GM12878 (cell line): ENCODE data around the gene ETV6. TPM values are rescaled to one million over a fixed set of nuclear protein-coding genes. Genes with fewer than 3 reads are reported as not detected.

Experiments
- BHLHE40 ChIP-seq, 2 experiments: fragments of 450-650 bp in 1 of 2; IDR thresholded peaks; 2 replicates each; pipeline ENCODE4 v1.6.1; 2011 to 2017; ENCODE audit warnings: low read depth in 2 of 2, borderline replicate concordance in 1 of 2, improper control_type of control experiment in 1 of 2, low read length in 1 of 2, mild to moderate bottlenecking in 1 of 2
- CHD1 ChIP-seq: IDR thresholded peaks from 2 replicates; pipeline ENCODE4 v1.6.1; 2012; ENCODE audit warnings: low read depth, low read length, improper control_type of control experiment
- CHD2 ChIP-seq: IDR thresholded peaks from 2 replicates; pipeline ENCODE4 v1.6.1; 2011; ENCODE audit warnings: low read depth, low read length, improper control_type of control experiment, borderline replicate concordance
- FOS ChIP-seq: IDR thresholded peaks from 3 replicates; pipeline ENCODE4 v1.6.1; 2011; ENCODE audit warnings: borderline replicate concordance; ENCODE audit not compliant: insufficient read length; ENCODE audit errors: extremely low read depth
- FOXM1 ChIP-seq: IDR thresholded peaks from 2 replicates; pipeline ENCODE4 v1.6.1; 2012; ENCODE audit warnings: low read depth, mild to moderate bottlenecking, inconsistent platforms, low read length, moderate library complexity
- HDAC6 ChIP-seq: fragments of 200-600 bp; sonication (generic); IDR thresholded peaks from one replicate; pipeline ENCODE4 v1.8.0; 2017; ENCODE audit warnings: antibody characterized with exemption; ENCODE audit not compliant: unreplicated experiment
- HDGF ChIP-seq: fragments of 450-650 bp; IDR thresholded peaks from 2 replicates; pipeline ENCODE4 v1.6.1; 2016; ENCODE audit warnings: antibody characterized with exemption
- MXI1 ChIP-seq: fragments of 150-350 bp; IDR thresholded peaks from 2 replicates; pipeline ENCODE4 v1.6.1; 2011; ENCODE audit warnings: low read depth, mild to moderate bottlenecking, inconsistent platforms, low read length, improper control_type of control experiment
- NFIC ChIP-seq: IDR thresholded peaks from 2 replicates; pipeline ENCODE4 v1.6.1; 2012; ENCODE audit warnings: low read depth, mild to moderate bottlenecking, inconsistent platforms, low read length, moderate library complexity
- NR2C1 ChIP-seq: fragments of 450-650 bp; IDR thresholded peaks from 2 replicates; pipeline ENCODE4 v1.6.1; 2017; ENCODE audit warnings: antibody characterized with exemption, mild to moderate bottlenecking, moderate library complexity
- NR2F1 ChIP-seq: fragments of 450-650 bp; conservative IDR thresholded peaks from 2 replicates; pipeline ENCODE4 v1.6.1; 2017; ENCODE audit warnings: mild to moderate bottlenecking
- PAX5 ChIP-seq: IDR thresholded peaks from 2 replicates; pipeline ENCODE4 v1.6.1; 2011; ENCODE audit warnings: low read depth, low read length, borderline replicate concordance
- POLR2AphosphoS5 ChIP-seq: IDR thresholded peaks from 2 replicates; pipeline ENCODE4 v1.6.1; 2011; ENCODE audit warnings: mild to moderate bottlenecking, low read length, inconsistent platforms
- RELA ChIP-seq: fragments of 450-650 bp; IDR thresholded peaks from 2 replicates; pipeline ENCODE4 v1.8.0; 2014; ENCODE audit warnings: borderline replicate concordance; ENCODE audit not compliant: partially characterized antibody
- REST ChIP-seq: IDR thresholded peaks from 2 replicates; pipeline ENCODE4 v1.6.1; 2012; ENCODE audit warnings: mild to moderate bottlenecking, low read depth, low read length
- SREBF1 ChIP-seq: IDR thresholded peaks from 2 replicates; pipeline ENCODE4 v1.6.1; 2012; ENCODE audit warnings: mild to moderate bottlenecking, low read length
- WRNIP1 ChIP-seq: IDR thresholded peaks from 2 replicates; pipeline ENCODE4 v1.6.1; 2011; ENCODE audit warnings: low read depth, low read length, improper control_type of control experiment, borderline replicate concordance
- ZNF274 ChIP-seq: IDR thresholded peaks from one replicate; pipeline ENCODE4 v1.8.0; 2011; ENCODE audit not compliant: insufficient read length, insufficient read depth
- polyA plus RNA-seq, 11 experiments: library from polyadenylated mRNA; depleted of rRNA in 4 of 11; unstranded in 6 of 11; stranded (reverse) in 5 of 11; fragments of >200 nt; fragmentation: Nextera tagmentation in 4 of 11; fragmentation: Illumina TruSeq in 1 of 11; extraction: Ambion mirVana in 4 of 11; extraction: Trizol in 1 of 11; gene quantifications; 1 replicate in 1 of 11; 2 replicates in 10 of 11; pipeline versions ENCODE4 v1.2.1 to v1.2.3, GENCODE V29; 2011 to 2016; ENCODE audit warnings: inconsistent platforms in 2 of 11, missing spikeins in 2 of 11, low read depth in 1 of 11
- total RNA-seq, 4 experiments: library from RNA; depleted of rRNA in 3 of 4; stranded (reverse); fragments of >200 nt in 3 of 4; fragmentation: Illumina TruSeq in 1 of 4; extraction: Trizol in 1 of 4; gene quantifications; 2 replicates each; pipeline versions ENCODE4 v1.2.1 to v1.2.3, GENCODE V29; 2013 to 2021
- TF ChIP-seq, protein P1 (sequence below): fragments of 450-650 bp; formaldehyde crosslinking; IDR thresholded peaks from 2 replicates; pipeline ENCODE4 v1.4.0; 2022; ENCODE audit warnings: mild to moderate bottlenecking, moderate library complexity
- TF ChIP-seq, protein P2 (sequence below): fragments of 150-350 bp; IDR thresholded peaks from 2 replicates; pipeline ENCODE4 v1.6.1; 2014; ENCODE audit warnings: mild to moderate bottlenecking, low read depth, low read length

The ETV6 gene
- total and polyA plus RNA-seq, 10 of the 15 experiments (the other 5 are each of a cell fraction or from before 2014, with no cell fraction given), result 6.6 to 74.8 (median 24.6) TPM

- TF ChIP-seq PAX5, result peak; percentile 87
- TF ChIP-seq REST, result no peak
- TF ChIP-seq FOXM1, result peak; percentile 98
- TF ChIP-seq ZNF274, result no peak
- TF ChIP-seq SREBF1, result no peak
- TF ChIP-seq, protein P1, sequence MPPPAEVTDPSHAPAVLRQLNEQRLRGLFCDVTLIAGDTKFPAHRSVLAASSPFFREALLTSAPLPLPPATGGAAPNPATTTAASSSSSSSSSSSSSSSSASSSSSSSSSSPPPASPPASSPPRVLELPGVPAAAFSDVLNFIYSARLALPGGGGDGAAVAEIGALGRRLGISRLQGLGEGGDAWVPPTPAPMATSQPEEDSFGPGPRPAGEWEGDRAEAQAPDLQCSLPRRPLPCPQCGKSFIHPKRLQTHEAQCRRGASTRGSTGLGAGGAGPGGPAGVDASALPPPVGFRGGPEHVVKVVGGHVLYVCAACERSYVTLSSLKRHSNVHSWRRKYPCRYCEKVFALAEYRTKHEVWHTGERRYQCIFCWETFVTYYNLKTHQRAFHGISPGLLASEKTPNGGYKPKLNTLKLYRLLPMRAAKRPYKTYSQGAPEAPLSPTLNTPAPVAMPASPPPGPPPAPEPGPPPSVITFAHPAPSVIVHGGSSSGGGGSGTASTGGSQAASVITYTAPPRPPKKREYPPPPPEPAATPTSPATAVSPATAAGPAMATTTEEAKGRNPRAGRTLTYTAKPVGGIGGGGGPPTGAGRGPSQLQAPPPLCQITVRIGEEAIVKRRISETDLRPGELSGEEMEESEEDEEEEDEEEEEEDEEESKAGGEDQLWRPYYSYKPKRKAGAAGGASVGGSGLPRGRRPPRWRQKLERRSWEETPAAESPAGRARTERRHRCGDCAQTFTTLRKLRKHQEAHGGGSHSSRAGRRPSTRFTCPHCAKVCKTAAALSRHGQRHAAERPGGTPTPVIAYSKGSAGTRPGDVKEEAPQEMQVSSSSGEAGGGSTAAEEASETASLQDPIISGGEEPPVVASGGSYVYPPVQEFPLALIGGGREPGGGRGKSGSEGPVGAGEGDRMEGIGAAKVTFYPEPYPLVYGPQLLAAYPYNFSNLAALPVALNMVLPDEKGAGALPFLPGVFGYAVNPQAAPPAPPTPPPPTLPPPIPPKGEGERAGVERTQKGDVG, result no peak
- TF ChIP-seq MXI1, result no peak
- no peak for TF ChIP-seq HDAC6
- peak; percentile 20; the same call in 1 of the 2 replicates for TF ChIP-seq HDGF
- no peak for TF ChIP-seq WRNIP1
- TF ChIP-seq NR2C1, result peak; percentile 36; the same call in 1 of the 2 replicates
- TF ChIP-seq BHLHE40 (IDR thresholded peaks at IDR 0.05; ENCODE audit: borderline replicate concordance in 1 of 2, low read depth in 2 of 2, low read length in 1 of 2), result peak; percentile 79 to 80
- TF ChIP-seq CHD2, result peak; percentile 75; the same call in 1 of the 2 replicates
- peak; percentile 93 for TF ChIP-seq POLR2AphosphoS5
- no peak for TF ChIP-seq FOS
- TF ChIP-seq RELA, result peak; percentile 98
- TF ChIP-seq NFIC, result peak; percentile 98
- TF ChIP-seq NR2F1, result peak; percentile 67; the same call in 1 of the 2 replicates
- 0 out of 2 replicates have a peak, but pooled peaks have one; percentile 56 for TF ChIP-seq CHD1
- TF ChIP-seq, protein P2, sequence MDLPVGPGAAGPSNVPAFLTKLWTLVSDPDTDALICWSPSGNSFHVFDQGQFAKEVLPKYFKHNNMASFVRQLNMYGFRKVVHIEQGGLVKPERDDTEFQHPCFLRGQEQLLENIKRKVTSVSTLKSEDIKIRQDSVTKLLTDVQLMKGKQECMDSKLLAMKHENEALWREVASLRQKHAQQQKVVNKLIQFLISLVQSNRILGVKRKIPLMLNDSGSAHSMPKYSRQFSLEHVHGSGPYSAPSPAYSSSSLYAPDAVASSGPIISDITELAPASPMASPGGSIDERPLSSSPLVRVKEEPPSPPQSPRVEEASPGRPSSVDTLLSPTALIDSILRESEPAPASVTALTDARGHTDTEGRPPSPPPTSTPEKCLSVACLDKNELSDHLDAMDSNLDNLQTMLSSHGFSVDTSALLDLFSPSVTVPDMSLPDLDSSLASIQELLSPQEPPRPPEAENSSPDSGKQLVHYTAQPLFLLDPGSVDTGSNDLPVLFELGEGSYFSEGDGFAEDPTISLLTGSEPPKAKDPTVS, result no peak
Measured at GRCh38 chr12:11836282-11837151, 187.0 kb downstream of the ETV6 start (continued).
